Measurements from ENCODE around the gene MRPS18C. TPM values are rescaled to one million over a fixed set of nuclear protein-coding genes. Genes with fewer than 3 reads are reported as not detected.

The MRPS18C gene
- total RNA-seq, 1 experiment from 2014 or later, result 60.3 TPM

DNA sequence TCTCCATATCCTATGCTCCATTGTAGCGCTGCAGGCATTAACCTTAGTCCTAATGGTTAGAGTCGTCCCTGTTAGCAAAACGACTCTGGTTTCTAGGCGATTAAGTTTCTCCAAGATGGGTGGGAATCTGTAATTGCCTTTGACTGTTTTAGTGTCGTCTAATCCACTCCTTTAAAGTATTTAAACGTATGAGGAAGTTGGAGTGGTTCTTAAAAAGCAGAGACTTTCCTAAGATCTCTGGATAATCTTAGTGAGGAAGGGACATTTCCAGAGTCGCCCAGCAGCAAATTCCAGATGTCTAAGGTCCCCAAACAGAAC, 285 bp downstream of the MRPS18C start:
- no peak for DNase-seq (ENCODE audit: low spot score)
- ChIA-PET POLR2A (interaction anchor here (1.2 kb wide), 1 partner anchor 94 kb away, joined by 6 read pairs; no protein-coding TSS in a partner anchor), CTCF (interaction anchor here (1.0 to 1.2 kb wide), 2 partner anchors 172 to 346 kb away, joined by 3 to 5 read pairs; partner anchors contain the start of gene COQ2)

DNA sequence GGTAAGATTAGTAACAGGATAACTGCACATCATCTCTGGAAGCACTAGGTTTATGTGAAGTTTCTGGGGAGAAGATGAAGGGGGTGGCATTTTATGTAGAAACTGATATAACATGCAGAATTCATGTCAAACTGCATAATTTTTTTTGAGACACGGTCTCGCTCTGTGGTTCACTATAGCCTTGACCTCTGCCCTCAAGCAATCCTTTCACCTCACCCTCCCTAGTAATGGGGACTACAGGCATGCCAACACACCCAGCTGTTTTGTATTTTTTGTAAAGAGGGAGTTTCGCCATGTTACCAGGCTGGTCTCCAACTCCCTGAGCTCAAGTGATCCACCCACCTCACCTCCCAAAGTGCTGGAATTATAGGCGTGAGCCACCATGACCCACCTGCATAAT, 17.6 kb downstream of the MRPS18C start:
- Mint-ChIP-seq H3K27me3 (ENCODE audit: low read depth) (no peaks in the 10 kb centered on the region), H3K9me3 (no peaks in the 10 kb centered on the region), H3K27ac (no peak overlapping the region), H3K4me1 (no peaks in the 10 kb centered on the region), H3K4me3 (no peak overlapping the region), H3K36me3 (peaks cover 16% of the 10 kb centered on the region)
- no peak for ATAC-seq
- ChIA-PET CTCF (no interaction called here), POLR2A (no interaction called here)
- DNase-seq (ENCODE audit: low spot score), result no peak
- TF ChIP-seq, protein P1, sequence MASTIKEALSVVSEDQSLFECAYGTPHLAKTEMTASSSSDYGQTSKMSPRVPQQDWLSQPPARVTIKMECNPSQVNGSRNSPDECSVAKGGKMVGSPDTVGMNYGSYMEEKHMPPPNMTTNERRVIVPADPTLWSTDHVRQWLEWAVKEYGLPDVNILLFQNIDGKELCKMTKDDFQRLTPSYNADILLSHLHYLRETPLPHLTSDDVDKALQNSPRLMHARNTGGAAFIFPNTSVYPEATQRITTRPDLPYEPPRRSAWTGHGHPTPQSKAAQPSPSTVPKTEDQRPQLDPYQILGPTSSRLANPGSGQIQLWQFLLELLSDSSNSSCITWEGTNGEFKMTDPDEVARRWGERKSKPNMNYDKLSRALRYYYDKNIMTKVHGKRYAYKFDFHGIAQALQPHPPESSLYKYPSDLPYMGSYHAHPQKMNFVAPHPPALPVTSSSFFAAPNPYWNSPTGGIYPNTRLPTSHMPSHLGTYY (CRISPR knock-in tag; IDR thresholded peaks at IDR 0.05), result no peak
- TF ChIP-seq, protein P2, sequence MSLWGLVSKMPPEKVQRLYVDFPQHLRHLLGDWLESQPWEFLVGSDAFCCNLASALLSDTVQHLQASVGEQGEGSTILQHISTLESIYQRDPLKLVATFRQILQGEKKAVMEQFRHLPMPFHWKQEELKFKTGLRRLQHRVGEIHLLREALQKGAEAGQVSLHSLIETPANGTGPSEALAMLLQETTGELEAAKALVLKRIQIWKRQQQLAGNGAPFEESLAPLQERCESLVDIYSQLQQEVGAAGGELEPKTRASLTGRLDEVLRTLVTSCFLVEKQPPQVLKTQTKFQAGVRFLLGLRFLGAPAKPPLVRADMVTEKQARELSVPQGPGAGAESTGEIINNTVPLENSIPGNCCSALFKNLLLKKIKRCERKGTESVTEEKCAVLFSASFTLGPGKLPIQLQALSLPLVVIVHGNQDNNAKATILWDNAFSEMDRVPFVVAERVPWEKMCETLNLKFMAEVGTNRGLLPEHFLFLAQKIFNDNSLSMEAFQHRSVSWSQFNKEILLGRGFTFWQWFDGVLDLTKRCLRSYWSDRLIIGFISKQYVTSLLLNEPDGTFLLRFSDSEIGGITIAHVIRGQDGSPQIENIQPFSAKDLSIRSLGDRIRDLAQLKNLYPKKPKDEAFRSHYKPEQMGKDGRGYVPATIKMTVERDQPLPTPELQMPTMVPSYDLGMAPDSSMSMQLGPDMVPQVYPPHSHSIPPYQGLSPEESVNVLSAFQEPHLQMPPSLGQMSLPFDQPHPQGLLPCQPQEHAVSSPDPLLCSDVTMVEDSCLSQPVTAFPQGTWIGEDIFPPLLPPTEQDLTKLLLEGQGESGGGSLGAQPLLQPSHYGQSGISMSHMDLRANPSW (CRISPR knock-in tag; conservative IDR thresholded peaks at IDR 0.05; ENCODE audit: low read depth), result no peak
- TF ChIP-seq NR3C1 (CRISPR knock-in tag; conservative IDR thresholded peaks at IDR 0.05; ENCODE audit: low read depth), result no peak
- no peak for TF ChIP-seq GRHL2 (CRISPR knock-in tag; IDR thresholded peaks at IDR 0.05; ENCODE audit: insufficient replicate concordance, severe bottlenecking)
- TF ChIP-seq ETV6 (CRISPR knock-in tag; IDR thresholded peaks at IDR 0.05), result no peak
- no peak for TF ChIP-seq EMX1 (CRISPR knock-in tag; IDR thresholded peaks at IDR 0.05)
- no peak for TF ChIP-seq HMGA2 (CRISPR knock-in tag; IDR thresholded peaks at IDR 0.05)
- no peak for TF ChIP-seq RORB (CRISPR knock-in tag; IDR thresholded peaks at IDR 0.05)
- TF ChIP-seq, protein P3, sequence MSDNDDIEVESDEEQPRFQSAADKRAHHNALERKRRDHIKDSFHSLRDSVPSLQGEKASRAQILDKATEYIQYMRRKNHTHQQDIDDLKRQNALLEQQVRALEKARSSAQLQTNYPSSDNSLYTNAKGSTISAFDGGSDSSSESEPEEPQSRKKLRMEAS (CRISPR knock-in tag; IDR thresholded peaks at IDR 0.05), result no peak
- TF ChIP-seq, protein P4, sequence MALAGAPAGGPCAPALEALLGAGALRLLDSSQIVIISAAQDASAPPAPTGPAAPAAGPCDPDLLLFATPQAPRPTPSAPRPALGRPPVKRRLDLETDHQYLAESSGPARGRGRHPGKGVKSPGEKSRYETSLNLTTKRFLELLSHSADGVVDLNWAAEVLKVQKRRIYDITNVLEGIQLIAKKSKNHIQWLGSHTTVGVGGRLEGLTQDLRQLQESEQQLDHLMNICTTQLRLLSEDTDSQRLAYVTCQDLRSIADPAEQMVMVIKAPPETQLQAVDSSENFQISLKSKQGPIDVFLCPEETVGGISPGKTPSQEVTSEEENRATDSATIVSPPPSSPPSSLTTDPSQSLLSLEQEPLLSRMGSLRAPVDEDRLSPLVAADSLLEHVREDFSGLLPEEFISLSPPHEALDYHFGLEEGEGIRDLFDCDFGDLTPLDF (CRISPR knock-in tag; IDR thresholded peaks at IDR 0.05), result no peak
- TF ChIP-seq NR2C2 (CRISPR knock-in tag; IDR thresholded peaks at IDR 0.05), result no peak
- no peak for TF ChIP-seq MYBL2 (CRISPR knock-in tag; IDR thresholded peaks at IDR 0.05)

More for the DNA sequence above, 285 bp downstream of the MRPS18C start:
- Mint-ChIP-seq H3K27ac (peak overlapping the region; percentile 99), H3K27me3 (ENCODE audit: low read depth) (no peaks in the 10 kb centered on the region), H3K4me3 (peak overlapping the region; percentile 98), H3K4me1 (peaks cover 11% of the 10 kb centered on the region), H3K9me3 (no peaks in the 10 kb centered on the region), H3K36me3 (peaks cover 31% of the 10 kb centered on the region)
- no peak for ATAC-seq
- TF ChIP-seq ZNF317 (CRISPR knock-in tag; IDR thresholded peaks at IDR 0.05; ENCODE audit: borderline replicate concordance, low read depth), result no peak
- no peak for TF ChIP-seq TEAD1 (CRISPR knock-in tag; IDR thresholded peaks at IDR 0.05)
- no peak for TF ChIP-seq SMAD4 (CRISPR knock-in tag; IDR thresholded peaks at IDR 0.05)
- TF ChIP-seq ZBTB21 (CRISPR knock-in tag; IDR thresholded peaks at IDR 0.05; ENCODE audit: borderline replicate concordance), result no peak
- no peak for TF ChIP-seq MYBL2 (CRISPR knock-in tag; IDR thresholded peaks at IDR 0.05)
- no peak for TF ChIP-seq CBFB (CRISPR knock-in tag; IDR thresholded peaks at IDR 0.05; ENCODE audit: low read depth)
- no peak for TF ChIP-seq TEAD4 (CRISPR knock-in tag; IDR thresholded peaks at IDR 0.05)
- TF ChIP-seq GABPB1 (CRISPR knock-in tag; IDR thresholded peaks at IDR 0.05), result no peak
- TF ChIP-seq, protein P5, sequence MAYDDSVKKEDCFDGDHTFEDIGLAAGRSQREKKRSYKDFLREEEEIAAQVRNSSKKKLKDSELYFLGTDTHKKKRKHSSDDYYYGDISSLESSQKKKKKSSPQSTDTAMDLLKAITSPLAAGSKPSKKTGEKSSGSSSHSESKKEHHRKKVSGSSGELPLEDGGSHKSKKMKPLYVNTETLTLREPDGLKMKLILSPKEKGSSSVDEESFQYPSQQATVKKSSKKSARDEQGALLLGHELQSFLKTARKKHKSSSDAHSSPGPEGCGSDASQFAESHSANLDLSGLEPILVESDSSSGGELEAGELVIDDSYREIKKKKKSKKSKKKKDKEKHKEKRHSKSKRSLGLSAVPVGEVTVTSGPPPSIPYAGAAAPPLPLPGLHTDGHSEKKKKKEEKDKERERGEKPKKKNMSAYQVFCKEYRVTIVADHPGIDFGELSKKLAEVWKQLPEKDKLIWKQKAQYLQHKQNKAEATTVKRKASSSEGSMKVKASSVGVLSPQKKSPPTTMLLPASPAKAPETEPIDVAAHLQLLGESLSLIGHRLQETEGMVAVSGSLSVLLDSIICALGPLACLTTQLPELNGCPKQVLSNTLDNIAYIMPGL (CRISPR knock-in tag; IDR thresholded peaks at IDR 0.05), result no peak
- no peak for TF ChIP-seq ATF1 (CRISPR knock-in tag; IDR thresholded peaks at IDR 0.05)
- TF ChIP-seq SMAD3 (CRISPR knock-in tag; IDR thresholded peaks at IDR 0.05; ENCODE audit: borderline replicate concordance), result no peak
- TF ChIP-seq, protein P6, sequence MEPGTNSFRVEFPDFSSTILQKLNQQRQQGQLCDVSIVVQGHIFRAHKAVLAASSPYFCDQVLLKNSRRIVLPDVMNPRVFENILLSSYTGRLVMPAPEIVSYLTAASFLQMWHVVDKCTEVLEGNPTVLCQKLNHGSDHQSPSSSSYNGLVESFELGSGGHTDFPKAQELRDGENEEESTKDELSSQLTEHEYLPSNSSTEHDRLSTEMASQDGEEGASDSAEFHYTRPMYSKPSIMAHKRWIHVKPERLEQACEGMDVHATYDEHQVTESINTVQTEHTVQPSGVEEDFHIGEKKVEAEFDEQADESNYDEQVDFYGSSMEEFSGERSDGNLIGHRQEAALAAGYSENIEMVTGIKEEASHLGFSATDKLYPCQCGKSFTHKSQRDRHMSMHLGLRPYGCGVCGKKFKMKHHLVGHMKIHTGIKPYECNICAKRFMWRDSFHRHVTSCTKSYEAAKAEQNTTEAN (CRISPR knock-in tag; IDR thresholded peaks at IDR 0.05), result no peak
- no peak for TF ChIP-seq OVOL2 (CRISPR knock-in tag; IDR thresholded peaks at IDR 0.05; ENCODE audit: borderline replicate concordance)
- TF ChIP-seq, protein P4 (CRISPR knock-in tag; IDR thresholded peaks at IDR 0.05), result no peak
- TF ChIP-seq, protein P7, sequence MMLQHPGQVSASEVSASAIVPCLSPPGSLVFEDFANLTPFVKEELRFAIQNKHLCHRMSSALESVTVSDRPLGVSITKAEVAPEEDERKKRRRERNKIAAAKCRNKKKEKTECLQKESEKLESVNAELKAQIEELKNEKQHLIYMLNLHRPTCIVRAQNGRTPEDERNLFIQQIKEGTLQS (CRISPR knock-in tag; conservative IDR thresholded peaks at IDR 0.05), result no peak
- TF ChIP-seq, protein P2 (CRISPR knock-in tag; conservative IDR thresholded peaks at IDR 0.05; ENCODE audit: low read depth), result no peak
- no peak for TF ChIP-seq RORB (CRISPR knock-in tag; IDR thresholded peaks at IDR 0.05)
